HepG2 (cell line): Measurements from ENCODE around the gene JPT2. TPM values are rescaled to one million over a fixed set of nuclear protein-coding genes. Genes with fewer than 3 reads are reported as not detected.

Experiments used
- AKNA ChIP-seq: sonication (generic); formaldehyde crosslinking; IDR thresholded peaks from 2 replicates; pipeline ENCODE4 v1.4.0; 2020; ENCODE audit warnings: missing genetic modification reagents, borderline replicate concordance
- ARNT2 ChIP-seq: sonication (generic); formaldehyde crosslinking; IDR thresholded peaks from 2 replicates; pipeline ENCODE4 v1.8.0; 2022; ENCODE audit warnings: mild to moderate bottlenecking, low read depth, missing genetic modification reagents, moderate library complexity
- BHLHE40 ChIP-seq: IDR thresholded peaks from 2 replicates; pipeline ENCODE4 v1.6.1; 2011; ENCODE audit warnings: low read length, improper control_type of control experiment
- CEBPB ChIP-seq: IDR thresholded peaks from 2 replicates; pipeline ENCODE4 v1.6.1; 2011; ENCODE audit warnings: low read depth, low read length, improper control_type of control experiment, borderline replicate concordance
- GATA4 ChIP-seq: sonication (generic); IDR thresholded peaks from 2 replicates; pipeline ENCODE4 v1.6.1; 2016; ENCODE audit warnings: antibody characterized with exemption, low read depth, borderline replicate concordance
- NFIC ChIP-seq: IDR thresholded peaks from 2 replicates; pipeline ENCODE4 v1.6.1; 2012; ENCODE audit warnings: mild to moderate bottlenecking, low read length, inconsistent platforms
- PLSCR1 ChIP-seq: sonication (generic); formaldehyde crosslinking; IDR thresholded peaks from 2 replicates; pipeline ENCODE4 v1.5.0; 2020; ENCODE audit warnings: missing genetic modification reagents, mild to moderate bottlenecking, borderline replicate concordance
- ZBTB14 ChIP-seq: sonication (generic); formaldehyde crosslinking; IDR thresholded peaks from 2 replicates; pipeline ENCODE4 v1.4.0; 2020; ENCODE audit warnings: missing genetic modification reagents
- ZNF691 ChIP-seq: sonication (generic); formaldehyde crosslinking; IDR thresholded peaks from 2 replicates; pipeline ENCODE4 v1.4.0; 2020; ENCODE audit warnings: missing genetic modification reagents, low read depth, mild to moderate bottlenecking, borderline replicate concordance
- ZNF724P ChIP-seq: sonication (generic); formaldehyde crosslinking; IDR thresholded peaks from 2 replicates; pipeline ENCODE4 v1.8.0; 2022; ENCODE audit warnings: missing genetic modification reagents, borderline replicate concordance
- ZSCAN30 ChIP-seq: sonication (generic); formaldehyde crosslinking; IDR thresholded peaks from 2 replicates; pipeline ENCODE4 v1.5.0; 2020; ENCODE audit warnings: mild to moderate bottlenecking, missing genetic modification reagents
- polyA plus RNA-seq, 8 experiments: library from polyadenylated mRNA; depleted of rRNA in 3 of 8; stranded (reverse) in 7 of 8; unstranded in 1 of 8; fragments of >200 nt; fragmentation: Illumina TruSeq in 4 of 8; extraction: Trizol in 4 of 8; gene quantifications; 2 replicates each; pipeline versions ENCODE4 v1.2.1 to v1.2.3, GENCODE V29; 2011 to 2016; ENCODE audit warnings: low read depth in 4 of 8, missing spikeins in 1 of 8, mixed read lengths in 1 of 8; ENCODE audit not compliant: insufficient read depth in 1 of 8
- total RNA-seq, 5 experiments: library from RNA; depleted of rRNA; stranded (reverse); fragments of >200 nt; fragmentation: Illumina TruSeq; extraction: Trizol; gene quantifications; 2 replicates each; pipeline ENCODE4 v1.2.3, GENCODE V29; 2016; ENCODE audit warnings: low read depth in 1 of 5
- TF ChIP-seq, protein P1 (sequence below): sonication (generic); formaldehyde crosslinking; IDR thresholded peaks from 2 replicates; pipeline ENCODE4 v1.8.0; 2023; ENCODE audit warnings: mild to moderate bottlenecking, missing genetic modification reagents
- TF ChIP-seq, protein P2 (sequence below): sonication (generic); formaldehyde crosslinking; IDR thresholded peaks from 2 replicates; pipeline ENCODE4 v1.4.0; 2020; ENCODE audit warnings: mild to moderate bottlenecking, missing genetic modification reagents
- TF ChIP-seq, protein P3 (sequence below): sonication (generic); formaldehyde crosslinking; IDR thresholded peaks from 2 replicates; pipeline ENCODE4 v1.8.1; 2023; ENCODE audit warnings: mild to moderate bottlenecking, missing genetic modification reagents

The JPT2 gene
- total and polyA plus RNA-seq, 2 of the 13 experiments (the other 11 are each of a cell fraction or from before 2014, with no cell fraction given), result 53.5 to 89.4 TPM

DNA sequence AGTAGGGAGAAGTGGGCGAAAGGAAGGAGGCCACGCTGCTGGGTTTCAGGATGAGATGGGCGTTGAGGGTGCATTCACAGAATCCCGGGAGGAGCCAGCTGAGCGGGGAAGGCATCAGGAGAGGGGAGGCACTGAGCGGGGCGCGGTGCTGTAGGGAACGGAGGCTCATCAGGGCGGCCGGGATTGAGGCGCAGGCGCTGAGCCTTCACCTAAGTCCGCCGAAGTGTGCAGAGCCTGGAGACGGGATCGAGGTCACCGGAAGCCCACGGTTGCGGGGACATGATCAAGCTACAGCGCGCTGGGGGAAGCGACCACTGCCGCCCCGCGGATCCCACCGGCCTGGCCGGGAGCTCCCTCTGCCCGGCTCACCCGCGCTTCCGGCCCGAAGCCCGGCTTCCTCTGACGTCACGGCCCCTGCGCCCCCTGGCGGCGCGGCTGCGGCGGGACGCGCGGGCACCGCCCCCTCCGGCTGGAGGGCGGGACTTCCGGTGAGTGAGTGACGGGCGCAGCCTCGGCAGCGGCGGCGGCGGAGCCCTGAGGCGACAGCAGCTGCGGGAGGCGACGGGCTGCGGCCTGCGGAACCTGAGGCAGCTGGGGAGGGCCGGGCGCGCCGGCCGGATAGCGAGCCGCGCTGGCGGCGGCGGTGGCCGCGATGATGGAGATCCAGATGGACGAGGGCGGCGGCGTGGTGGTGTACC is 27.8 kb downstream of the JPT2 start, which contains the start of gene MAPK8IP3 (continued):
- TF ChIP-seq, protein P1, sequence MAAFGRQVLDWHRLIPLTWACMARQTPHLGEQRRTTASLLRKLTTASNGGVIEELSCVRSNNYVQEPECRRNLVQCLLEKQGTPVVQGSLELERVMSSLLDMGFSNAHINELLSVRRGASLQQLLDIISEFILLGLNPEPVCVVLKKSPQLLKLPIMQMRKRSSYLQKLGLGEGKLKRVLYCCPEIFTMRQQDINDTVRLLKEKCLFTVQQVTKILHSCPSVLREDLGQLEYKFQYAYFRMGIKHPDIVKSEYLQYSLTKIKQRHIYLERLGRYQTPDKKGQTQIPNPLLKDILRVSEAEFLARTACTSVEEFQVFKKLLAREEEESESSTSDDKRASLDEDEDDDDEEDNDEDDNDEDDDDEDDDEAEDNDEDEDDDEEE (CRISPR knock-in tag), result peak; percentile 82
- TF ChIP-seq GATA4 (peak; percentile 38; the same call in 1 of the 2 replicates), ZNF691 (CRISPR knock-in tag) (no peak; the same call in none of the 2 replicates), BHLHE40 (no peak; the same call in 1 of the 2 replicates), ZNF724P (CRISPR knock-in tag) (peak; percentile 69), ZSCAN30 (CRISPR knock-in tag) (no peak), ARNT2 (CRISPR knock-in tag) (peak; percentile 85), ZBTB14 (CRISPR knock-in tag) (peak; percentile 64), CEBPB (no peak), AKNA (CRISPR knock-in tag) (no peak), NFIC (no peak), PLSCR1 (CRISPR knock-in tag) (no peak)
- TF ChIP-seq, protein P2, sequence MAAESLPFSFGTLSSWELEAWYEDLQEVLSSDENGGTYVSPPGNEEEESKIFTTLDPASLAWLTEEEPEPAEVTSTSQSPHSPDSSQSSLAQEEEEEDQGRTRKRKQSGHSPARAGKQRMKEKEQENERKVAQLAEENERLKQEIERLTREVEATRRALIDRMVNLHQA, result no peak
- TF ChIP-seq, protein P3, sequence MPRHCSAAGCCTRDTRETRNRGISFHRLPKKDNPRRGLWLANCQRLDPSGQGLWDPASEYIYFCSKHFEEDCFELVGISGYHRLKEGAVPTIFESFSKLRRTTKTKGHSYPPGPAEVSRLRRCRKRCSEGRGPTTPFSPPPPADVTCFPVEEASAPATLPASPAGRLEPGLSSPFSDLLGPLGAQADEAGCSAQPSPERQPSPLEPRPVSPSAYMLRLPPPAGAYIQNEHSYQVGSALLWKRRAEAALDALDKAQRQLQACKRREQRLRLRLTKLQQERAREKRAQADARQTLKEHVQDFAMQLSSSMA (CRISPR knock-in tag), result no peak
